ENCODE data around the gene KRTAP19-7. TPM values are rescaled to one million over a fixed set of nuclear protein-coding genes. Genes with fewer than 3 reads are reported as not detected.

The KRTAP19-7 gene
- total RNA-seq, 2 experiments from 2014 or later: not detected

GRCh38 chr21:30567617-30568016 is 6.5 kb upstream of the KRTAP19-7 start:
- intact Hi-C loops (cut with micrococcal nuclease): no loop called here
- H3K27me3 Mint-ChIP-seq: no peaks in the 10 kb centered on the region
- no peak overlapping the region for H3K27ac Mint-ChIP-seq
- no peaks in the 10 kb centered on the region for H3K9me3 Mint-ChIP-seq
- DNase-seq (no peak), ATAC-seq (no peak)
- no peak overlapping the region for H3K4me3 Mint-ChIP-seq
- H3K4me1 Mint-ChIP-seq (ENCODE audit: low read depth): no peaks in the 10 kb centered on the region
- no peak for TF ChIP-seq CTCF (IDR thresholded peaks at IDR 0.05)
- ChIA-PET CTCF (no interaction called here), POLR2A (no interaction called here)
- no peaks in the 10 kb centered on the region for H3K36me3 Mint-ChIP-seq (ENCODE audit: low read depth)

- H3K27ac Mint-ChIP-seq: no peak overlapping the region
- TF ChIP-seq CTCF (IDR thresholded peaks at IDR 0.05): no peak
- H3K27me3 Mint-ChIP-seq: no peaks in the 10 kb centered on the region
- H3K4me1 Mint-ChIP-seq (ENCODE audit: low read depth): no peaks in the 10 kb centered on the region
- DNase-seq: no peak
- no peaks in the 10 kb centered on the region for H3K9me3 Mint-ChIP-seq
- ChIA-PET CTCF (no interaction called here), POLR2A (no interaction called here)
- ATAC-seq: no peak
- intact Hi-C loops (cut with micrococcal nuclease): no loop called here
- no peak overlapping the region for H3K4me3 Mint-ChIP-seq
- no peaks in the 10 kb centered on the region for H3K36me3 Mint-ChIP-seq (ENCODE audit: low read depth)
Measured at GRCh38 chr21:30563630-30564029, 2.5 kb upstream of the KRTAP19-7 start.

GRCh38 chr21:30563072-30563471 is 2.0 kb upstream of the KRTAP19-7 start:
- intact Hi-C loops (cut with micrococcal nuclease): no loop called here
- ATAC-seq: no peak
- CTCF ChIA-PET: no interaction called here
- no peaks in the 10 kb centered on the region for H3K27me3 Mint-ChIP-seq
- POLR2A ChIA-PET: no interaction called here
- no peak overlapping the region for H3K4me3 Mint-ChIP-seq
- H3K36me3 Mint-ChIP-seq (ENCODE audit: low read depth): no peaks in the 10 kb centered on the region
- no peak overlapping the region for H3K27ac Mint-ChIP-seq
- no peak for TF ChIP-seq CTCF (IDR thresholded peaks at IDR 0.05)
- DNase-seq: no peak
- H3K4me1 Mint-ChIP-seq (ENCODE audit: low read depth): no peaks in the 10 kb centered on the region
- H3K9me3 Mint-ChIP-seq: no peaks in the 10 kb centered on the region

- H3K27me3 Mint-ChIP-seq: no peaks in the 10 kb centered on the region
- intact Hi-C loops (cut with micrococcal nuclease): no loop called here
- no peaks in the 10 kb centered on the region for H3K36me3 Mint-ChIP-seq (ENCODE audit: low read depth)
- no peaks in the 10 kb centered on the region for H3K4me1 Mint-ChIP-seq (ENCODE audit: low read depth)
- H3K9me3 Mint-ChIP-seq: no peaks in the 10 kb centered on the region
- no peak overlapping the region for H3K4me3 Mint-ChIP-seq
- no peak for DNase-seq
- ChIA-PET CTCF (no interaction called here), POLR2A (no interaction called here)
- ATAC-seq: no peak
- TF ChIP-seq CTCF (IDR thresholded peaks at IDR 0.05): no peak
- H3K27ac Mint-ChIP-seq: no peak overlapping the region
Measured at GRCh38 chr21:30561957-30562356, 843 bp upstream of the KRTAP19-7 start.

DNA sequence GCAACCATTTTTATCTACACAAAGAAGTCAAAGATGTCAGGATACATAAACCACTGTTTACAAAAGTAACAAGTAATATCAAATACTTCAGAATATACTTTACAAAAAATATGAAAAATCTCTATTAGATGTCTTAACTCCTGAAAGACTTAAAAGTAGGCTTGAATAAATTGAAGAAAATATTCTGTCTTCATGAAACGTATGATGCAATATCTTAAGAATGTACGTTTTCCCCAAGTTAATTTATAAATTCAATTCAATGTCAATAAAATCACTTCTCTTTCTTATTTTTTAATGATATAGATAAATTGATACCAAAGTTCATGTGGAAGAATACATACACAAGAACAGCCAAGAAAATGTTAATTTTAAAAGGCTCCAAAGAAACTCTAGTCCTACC is 6.0 kb downstream of the KRTAP19-7 start:
- DNase-seq (no peak), ATAC-seq (no peak)
- TF ChIP-seq CTCF (IDR thresholded peaks at IDR 0.05): no peak
- Mint-ChIP-seq H3K36me3 (ENCODE audit: low read depth) (no peaks in the 10 kb centered on the region), H3K27me3 (no peaks in the 10 kb centered on the region), H3K27ac (no peak overlapping the region), H3K9me3 (peaks cover 3% of the 10 kb centered on the region), H3K4me1 (ENCODE audit: low read depth) (no peaks in the 10 kb centered on the region), H3K4me3 (no peak overlapping the region)
- POLR2A ChIA-PET: no interaction called here
- CTCF ChIA-PET: no interaction called here
- intact Hi-C loops (cut with micrococcal nuclease): no loop called here

All from activated CD8-positive, alpha-beta T cell treated with anti-CD3 and anti-CD28 coated beads for 36 hours (primary cell).